Stimulated activated CD4-positive, alpha-beta T cell treated with anti-CD3 and anti-CD28 coated beads, Interleukin-1b, Interleukin-23, amount 100 ng/mL, for 4 hours (primary cell): ENCODE results near the gene KIF12.
A peak's percentile ranks its signal among the peaks of the same experiment; 100 is the strongest.

Experiments used
- DNase-seq, 2 donors: peaks; one replicate each; pipeline ENCODE4 v3.0.0-alpha.2; 2020; ENCODE audit warnings: low read depth in 2 of 2

The KIF12 gene

GRCh38 chr9:114123031-114123977 lies 24.2 kb upstream of the KIF12 start:
- DNase-seq = no peak

- no peak for DNase-seq
Observed at GRCh38 chr9:114122136-114123027, 23.3 kb upstream of the KIF12 start.

GRCh38 chr9:114121227-114122135 lies 22.4 kb upstream of the KIF12 start:
- no peak for DNase-seq

- DNase-seq = no peak
Observed at GRCh38 chr9:114120192-114121014, 21.3 kb upstream of the KIF12 start.

- no peak for DNase-seq
Observed at GRCh38 chr9:114119242-114120191, 20.4 kb upstream of the KIF12 start.

GRCh38 chr9:114117996-114118830 lies 19.1 kb upstream of the KIF12 start:
- no peak for DNase-seq

- DNase-seq = no peak
Observed at GRCh38 chr9:114117614-114117995, 18.5 kb upstream of the KIF12 start.

- DNase-seq = no peak
Observed at GRCh38 chr9:114116126-114116747, 17.1 kb upstream of the KIF12 start.

- no peak for DNase-seq
Observed at GRCh38 chr9:114115654-114116125, 16.6 kb upstream of the KIF12 start.

GRCh38 chr9:114114364-114114763 lies 15.3 kb upstream of the KIF12 start:
- no peak for DNase-seq

GRCh38 chr9:114112778-114113584 lies 13.9 kb upstream of the KIF12 start:
- DNase-seq = no peak

- DNase-seq = no peak
Observed at GRCh38 chr9:114112325-114112724, 13.2 kb upstream of the KIF12 start.

- DNase-seq = no peak
Observed at GRCh38 chr9:114110180-114110579, 11.1 kb upstream of the KIF12 start.

- no peak for DNase-seq
Observed at GRCh38 chr9:114109124-114109523, 10.0 kb upstream of the KIF12 start.

GRCh38 chr9:114108016-114108833 lies 9.1 kb upstream of the KIF12 start:
- DNase-seq = peak; percentile 32 to 56
